Measurements from ENCODE around the gene MEA1. TPM values are rescaled to one million over a fixed set of nuclear protein-coding genes. Genes with fewer than 3 reads are reported as not detected.

The MEA1 gene
- total RNA-seq, 4 donors from 2014 or later: 45.9 to 78.1 (median 61.7) TPM

DNA sequence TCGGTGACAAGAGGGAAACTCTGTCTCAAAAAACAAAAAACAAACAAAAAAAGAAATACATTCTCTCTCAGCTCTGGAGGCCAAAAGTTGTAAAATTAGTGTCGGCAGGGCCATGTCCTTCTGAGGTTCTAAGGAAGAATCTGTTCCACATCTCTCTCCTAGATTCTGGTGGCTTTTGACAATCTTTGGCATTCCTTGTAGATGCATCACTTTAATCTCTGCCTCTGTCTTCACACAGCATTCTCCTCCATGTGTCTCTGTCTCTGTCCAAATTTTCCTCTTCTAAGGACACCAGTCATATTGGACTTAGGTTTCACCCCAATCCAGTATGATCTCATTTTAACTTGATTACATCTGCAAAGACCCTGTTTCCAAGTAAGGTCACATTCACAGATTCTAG lies 20.3 kb downstream of the MEA1 start:
- intact Hi-C loops (cut with DNase I): no loop called here
- H3K27ac ChIP-seq: no peak overlapping the region
- no peak for DNase-seq
- H3K27me3 ChIP-seq: no peaks in the 10 kb centered on the region
- H3K9me3 ChIP-seq: no peaks in the 10 kb centered on the region
- no peak for TF ChIP-seq POLR2A (IDR thresholded peaks at IDR 0.05)
- no peak for TF ChIP-seq CTCF (IDR thresholded peaks at IDR 0.05)
- H3K36me3 ChIP-seq: peaks cover 0 to 10% of the 10 kb centered on the region in 2 donors
- H3K4me3 ChIP-seq (replicated peaks in 1 of 3): no peak overlapping the region
- peaks cover under 1 to 3% of the 10 kb centered on the region in 2 donors for H3K4me1 ChIP-seq
- 92% methylated on average over 2 of the region's 2 CpGs for WGBS, 2 donors

GRCh38 chr6:42989923-42990322 lies 23.8 kb downstream of the MEA1 start:
- intact Hi-C loops (cut with DNase I): no loop called here
- no peak for DNase-seq
- Histone ChIP-seq H3K4me1 (peaks cover 16 to 27% of the 10 kb centered on the region in 2 donors), H3K4me3 (replicated peaks in 1 of 3) (no peak overlapping the region), H3K27me3 (no peaks in the 10 kb centered on the region), H3K9me3 (no peaks in the 10 kb centered on the region), H3K27ac (no peak overlapping the region), H3K36me3 (peaks cover 0 to 10% of the 10 kb centered on the region in 2 donors)
- no peak for TF ChIP-seq POLR2A (IDR thresholded peaks at IDR 0.05)
- no peak for TF ChIP-seq CTCF (IDR thresholded peaks at IDR 0.05)
- 87 to 98% methylated on average over 5 of the region's 5 CpGs for WGBS, 2 donors

- H3K4me1 ChIP-seq: peaks cover 20 to 31% of the 10 kb centered on the region in 2 donors
- H3K4me3 ChIP-seq (replicated peaks in 1 of 3): no peak overlapping the region
- intact Hi-C loops (cut with DNase I): no loop called here
- peak; percentile 11 to 30 for DNase-seq
- no peaks in the 10 kb centered on the region for H3K9me3 ChIP-seq
- H3K27ac ChIP-seq: no peak overlapping the region
- no peak for TF ChIP-seq CTCF (IDR thresholded peaks at IDR 0.05)
- 7 to 18% methylated on average over 1 of the region's 1 CpG for WGBS, 2 donors
- H3K27me3 ChIP-seq: no peaks in the 10 kb centered on the region
- peaks cover 0 to 10% of the 10 kb centered on the region in 2 donors for H3K36me3 ChIP-seq
These were observed 25.2 kb downstream of the MEA1 start for GRCh38 chr6:42988486-42989020.

GRCh38 chr6:42987533-42988451 lies 26.0 kb downstream of the MEA1 start:
- no peaks in the 10 kb centered on the region for H3K27me3 ChIP-seq
- H3K9me3 ChIP-seq: no peaks in the 10 kb centered on the region
- no peak overlapping the region for H3K27ac ChIP-seq
- no peak overlapping the region for H3K4me3 ChIP-seq (replicated peaks in 1 of 3)
- H3K36me3 ChIP-seq: peaks cover 0 to 10% of the 10 kb centered on the region in 2 donors
- peaks cover 22 to 33% of the 10 kb centered on the region in 2 donors for H3K4me1 ChIP-seq
- DNase-seq: no peak
- intact Hi-C loops (cut with DNase I): no loop called here
- no peak for TF ChIP-seq POLR2A (IDR thresholded peaks at IDR 0.05)
- 82 to 84% methylated on average over 5 of the region's 5 CpGs for WGBS, 2 donors

DNA sequence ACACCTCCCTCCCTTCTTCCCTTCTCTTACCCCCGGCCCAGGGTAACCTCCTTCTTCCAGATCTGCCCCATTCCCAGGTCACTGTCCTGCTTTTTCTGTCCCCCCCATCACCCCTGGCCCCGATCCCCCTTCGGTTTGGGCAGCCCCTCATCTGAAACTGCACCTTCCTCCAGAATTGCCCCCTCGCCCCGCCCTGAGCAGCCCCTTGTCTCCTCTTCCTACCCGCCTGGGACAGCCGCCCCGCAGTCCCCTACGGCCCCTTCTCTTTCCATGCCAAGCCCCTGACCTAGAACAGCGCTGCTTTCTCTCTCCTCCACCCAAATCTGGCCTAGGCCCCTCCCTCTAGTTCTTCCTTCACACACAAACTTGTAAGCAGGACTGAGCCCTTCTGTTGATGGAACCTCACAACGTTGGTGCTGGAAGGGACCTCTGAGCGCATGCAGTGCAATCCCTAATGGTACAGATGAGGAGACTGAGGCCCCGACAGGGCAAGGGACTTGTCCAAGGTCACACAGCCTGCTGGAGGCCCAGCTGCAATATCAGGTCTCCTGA lies 28.7 kb downstream of the MEA1 start:
- Histone ChIP-seq H3K36me3 (peaks cover 0 to 8% of the 10 kb centered on the region in 2 donors), H3K9me3 (no peaks in the 10 kb centered on the region), H3K4me1 (peaks cover 22 to 35% of the 10 kb centered on the region in 2 donors), H3K27ac (peak overlapping the region; percentile 39 to 81 (median 62)), H3K27me3 (no peaks in the 10 kb centered on the region), H3K4me3 (replicated peaks in 1 of 3) (peak overlapping the region; percentile 53 to 75 (median 64))
- DNase-seq: peak; percentile 8 to 19
- TF ChIP-seq CTCF (IDR thresholded peaks at IDR 0.05) (no peak), POLR2A (IDR thresholded peaks at IDR 0.05) (no peak)
- WGBS, 2 donors: 11 to 15% methylated on average over 13 of the region's 13 CpGs
- intact Hi-C loops (cut with DNase I): no loop called here

Data from thyroid gland (tissue), 4 donors.